Activated CD4-positive, alpha-beta T cell treated with anti-CD3 and anti-CD28 coated beads for 48 hours (primary cell): ENCODE measurements around the gene VPS13A.
"Not testable (repeated sequence)": the region's sequence is repeated elsewhere in the genome, so short reads cannot be mapped to it uniquely, and the experiment has no call there.

Source experiments
- DNase-seq: peaks from one replicate; pipeline ENCODE4 v3.0.0-alpha.2; 2020

VPS13A gene

DNA sequence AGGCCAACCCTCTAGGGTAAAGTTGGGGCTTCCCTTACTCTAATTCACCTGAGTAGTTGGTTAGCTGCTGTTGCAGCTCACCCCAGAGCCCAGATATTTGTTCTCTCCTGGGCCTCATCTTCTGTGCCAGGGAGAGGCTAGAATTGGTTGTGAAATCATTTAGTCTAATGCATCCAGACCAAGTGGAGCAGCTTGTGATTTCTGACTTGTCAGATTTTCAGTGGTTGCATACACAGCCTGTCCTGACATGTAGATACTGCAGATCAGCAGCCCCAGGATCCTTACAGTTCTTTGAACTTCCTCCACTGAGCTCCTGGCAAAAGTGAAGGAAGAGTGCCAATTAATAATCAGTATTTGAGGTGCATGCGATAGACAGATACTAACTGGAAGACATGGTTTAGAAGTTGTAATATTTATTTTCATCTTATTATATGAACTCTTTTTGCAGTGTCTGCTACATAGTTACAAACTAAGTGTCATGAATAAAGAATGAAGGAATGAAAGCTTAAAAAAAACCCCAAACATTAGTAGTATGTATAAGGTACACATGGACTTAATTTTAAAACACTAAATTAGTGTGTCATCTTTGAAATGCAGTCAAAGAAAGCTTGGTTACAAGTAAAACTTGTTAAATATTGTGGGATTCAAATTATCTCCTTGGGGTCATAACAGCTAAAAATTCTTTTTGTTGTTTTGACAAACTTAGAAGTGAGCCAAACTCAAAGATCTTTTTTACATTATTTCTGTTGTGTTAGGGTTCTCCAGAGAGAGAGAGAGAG, 128.5 kb downstream of the VPS13A start:
- no peak for DNase-seq

DNA sequence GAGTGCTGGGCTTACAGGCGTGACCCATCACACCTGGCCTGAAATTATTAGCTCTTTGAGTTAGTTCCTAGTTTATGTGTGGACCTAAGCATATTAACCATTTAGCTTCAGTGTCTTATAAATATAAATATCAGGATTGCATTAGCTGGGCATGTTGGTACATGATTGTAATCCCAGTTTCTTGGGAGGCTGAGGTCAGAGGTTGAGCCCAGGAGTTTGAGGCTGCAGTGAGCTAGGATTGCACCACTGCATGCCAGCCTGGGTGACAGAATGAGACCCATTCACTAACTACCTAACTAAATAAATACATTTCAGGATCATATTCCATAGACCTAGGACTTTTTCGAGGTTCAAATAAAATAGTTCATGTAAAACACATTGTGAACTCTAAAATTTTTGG, 129.8 kb downstream of the VPS13A start:
- DNase-seq = no peak

DNA sequence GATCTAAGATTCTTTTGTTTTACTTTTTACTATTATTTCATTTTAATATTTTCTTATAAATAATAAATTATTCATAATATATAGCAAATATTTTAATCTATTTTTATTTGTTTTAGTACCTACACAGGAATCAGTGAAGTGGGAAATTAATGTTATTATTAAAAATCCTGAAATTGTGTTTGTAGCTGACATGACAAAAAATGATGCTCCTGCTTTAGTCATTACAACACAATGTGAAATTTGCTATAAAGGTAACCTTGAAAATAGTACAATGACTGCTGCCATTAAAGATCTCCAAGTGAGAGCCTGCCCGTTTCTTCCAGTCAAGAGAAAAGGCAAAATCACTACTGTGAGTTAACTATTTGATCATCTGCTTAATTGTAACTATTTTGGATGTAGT, 138.7 kb downstream of the VPS13A start:
- no peak for DNase-seq

DNA sequence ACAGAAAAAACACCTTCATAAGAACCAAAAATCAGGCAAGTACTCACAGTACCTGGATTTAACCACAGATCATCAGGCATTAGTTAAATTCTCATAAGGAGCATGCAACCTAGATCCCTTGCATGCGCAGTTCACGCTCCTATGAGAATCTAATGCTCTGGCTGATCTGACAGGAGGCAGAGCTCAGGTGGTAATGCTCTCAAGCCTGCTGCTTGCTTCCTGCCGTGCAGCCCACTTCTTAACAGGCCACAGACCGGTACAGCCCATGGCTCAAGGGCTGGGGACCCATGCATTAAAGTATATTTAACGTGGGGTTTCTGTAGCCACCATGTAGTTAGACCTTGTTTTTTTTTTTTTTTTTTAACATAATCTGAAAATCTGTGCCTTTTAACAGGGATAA, 147.7 kb downstream of the VPS13A start:
- DNase-seq = no peak

- DNase-seq = no peak
Measured at GRCh38 chr9:77328102-77328501, 150.8 kb downstream of the VPS13A start.

DNA sequence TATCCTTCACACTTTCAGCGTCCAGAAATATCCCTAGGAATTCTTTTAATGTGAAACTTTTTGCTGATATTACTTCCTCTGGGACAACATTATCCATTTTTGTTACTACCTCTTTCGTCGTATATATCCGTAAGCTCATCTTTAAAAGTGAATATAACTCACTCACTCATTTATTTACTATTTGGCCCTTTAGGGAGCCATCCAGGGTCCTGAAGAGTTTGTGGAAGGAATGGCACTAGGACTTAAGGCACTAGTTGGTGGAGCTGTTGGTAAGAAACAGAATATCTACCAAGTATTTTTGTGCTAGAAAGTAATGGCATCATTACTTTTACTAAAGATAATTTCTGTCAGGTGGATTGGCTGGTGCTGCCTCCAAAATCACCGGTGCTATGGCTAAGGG, 192.7 kb downstream of the VPS13A start:
- DNase-seq = no peak

- DNase-seq = no peak
Measured at GRCh38 chr9:77374266-77374665, 196.9 kb downstream of the VPS13A start.

DNA sequence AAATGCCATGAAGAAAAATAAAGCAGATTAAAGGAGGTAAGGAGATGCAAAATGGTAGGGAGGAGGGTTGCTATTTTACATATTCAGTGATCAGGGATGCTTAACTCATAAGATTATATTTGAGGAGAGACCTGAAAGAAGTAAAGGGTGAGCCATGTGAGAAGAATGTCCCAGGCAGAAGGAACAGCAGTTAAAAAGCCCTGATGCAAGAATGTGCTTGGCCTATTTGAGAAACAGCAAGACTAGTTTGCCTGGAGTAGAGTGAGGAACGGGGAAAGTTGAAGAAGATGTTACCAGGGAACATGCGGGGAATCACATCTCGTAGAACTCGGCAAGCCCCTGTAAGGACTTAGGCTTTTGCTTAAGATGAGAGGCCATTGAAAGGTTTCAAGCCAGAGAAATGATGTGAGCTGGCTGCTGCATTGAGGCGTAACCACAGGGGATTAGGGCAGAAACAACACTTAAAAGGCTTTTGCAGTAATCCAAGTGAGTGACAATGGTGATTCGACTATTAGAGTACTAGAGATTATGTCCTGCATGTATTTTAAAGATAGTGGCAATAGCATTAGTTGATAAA, 198.7 kb downstream of the VPS13A start:
- no peak for DNase-seq

DNA sequence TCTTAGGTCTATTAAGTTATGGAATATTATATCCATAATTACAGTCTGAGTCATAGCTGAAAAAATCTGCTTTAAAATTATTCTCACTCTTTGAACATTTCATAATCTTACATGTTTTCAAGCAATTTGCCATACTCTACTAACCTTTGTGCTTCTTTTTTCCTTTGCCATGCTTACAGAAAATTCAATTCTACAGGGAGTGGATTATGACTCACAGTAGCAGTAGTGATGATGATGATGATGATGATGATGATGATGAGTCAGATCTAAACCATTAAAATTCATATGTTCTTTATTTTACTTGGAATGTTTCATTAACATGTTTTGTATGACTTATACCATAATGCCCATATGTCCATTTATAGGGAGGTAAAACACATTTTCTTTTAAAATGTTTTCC, 207.1 kb downstream of the VPS13A start:
- no peak for DNase-seq

GRCh38 chr9:77386187-77386586, 208.9 kb downstream of the VPS13A start:
- no peak for DNase-seq

DNA sequence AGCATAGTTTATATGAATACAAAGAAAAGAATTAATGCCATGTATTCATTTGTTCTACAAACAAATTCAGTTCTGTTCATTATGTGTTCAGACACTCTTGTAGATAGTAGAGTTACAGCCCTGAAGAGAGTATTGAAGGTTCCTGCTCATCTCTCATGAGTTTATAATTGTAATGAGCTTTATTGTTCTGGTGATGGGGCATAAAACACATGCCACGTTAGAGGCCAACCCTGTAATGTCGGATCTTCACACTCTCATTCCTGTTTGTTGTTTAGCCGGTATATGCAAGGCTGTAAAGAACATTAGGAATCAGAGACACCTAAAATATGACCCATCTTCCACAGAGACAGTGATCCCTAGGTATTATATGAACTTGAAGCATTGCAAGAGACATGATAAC, 214.5 kb downstream of the VPS13A start:
- DNase-seq = no peak

DNA sequence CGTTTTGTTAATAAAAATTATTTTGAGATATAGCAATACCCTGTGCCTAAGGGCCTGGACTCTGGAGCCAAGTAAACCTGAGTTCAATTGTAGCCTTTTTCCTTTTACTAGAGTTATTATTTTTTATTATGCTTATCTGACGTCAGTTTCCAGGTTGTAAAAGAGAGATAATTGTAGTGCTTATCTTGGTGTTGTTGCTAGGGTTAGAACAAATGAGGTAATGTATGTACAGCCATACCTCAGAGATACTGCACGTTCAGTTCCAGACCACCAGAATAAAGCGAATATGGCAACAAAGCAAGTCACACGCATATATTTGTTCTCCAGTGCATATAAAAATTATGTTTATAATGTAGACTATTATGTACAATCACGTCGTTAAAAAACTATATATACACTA, 215.0 kb downstream of the VPS13A start:
- DNase-seq = no peak

DNA sequence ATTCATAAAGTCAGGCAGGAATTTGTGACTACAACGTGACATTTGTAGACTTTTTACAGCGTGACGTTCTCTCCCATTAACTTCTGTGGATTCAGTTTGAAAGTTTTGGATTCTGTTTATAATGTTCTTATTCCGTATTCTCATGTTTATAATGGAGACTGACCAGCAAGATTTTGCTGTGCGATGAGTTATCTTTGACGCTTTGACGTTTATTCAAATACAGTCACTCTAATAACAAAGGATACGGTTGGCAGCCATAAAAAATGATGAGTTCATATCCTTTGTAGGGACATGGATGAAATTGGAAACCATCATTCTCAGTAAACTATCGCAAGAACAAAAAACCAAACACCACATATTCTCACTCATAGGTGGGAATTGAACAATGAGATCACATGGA, 221.2 kb downstream of the VPS13A start:
- DNase-seq = not testable (repeated sequence)

GRCh38 chr9:77399964-77400363, 222.6 kb downstream of the VPS13A start:
- DNase-seq = no peak

DNA sequence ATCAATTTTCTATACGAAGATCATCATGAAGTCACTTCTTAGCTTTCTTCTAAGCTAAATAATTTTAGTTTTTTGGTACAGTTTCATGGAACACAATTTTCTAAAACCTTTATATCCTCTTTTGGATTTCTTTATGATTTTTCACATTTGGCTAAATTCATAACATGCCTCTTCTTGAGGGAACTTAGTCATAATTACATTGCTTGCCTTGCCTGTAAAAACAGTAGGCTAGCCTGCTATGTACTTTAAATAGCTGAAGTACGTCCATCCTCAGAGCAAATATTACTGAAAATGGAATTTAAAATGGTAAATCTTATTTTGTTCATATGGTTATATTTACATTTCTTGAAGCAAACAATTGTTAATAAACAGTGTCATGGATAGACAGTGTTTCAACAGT, 225.0 kb downstream of the VPS13A start:
- DNase-seq = no peak

DNA sequence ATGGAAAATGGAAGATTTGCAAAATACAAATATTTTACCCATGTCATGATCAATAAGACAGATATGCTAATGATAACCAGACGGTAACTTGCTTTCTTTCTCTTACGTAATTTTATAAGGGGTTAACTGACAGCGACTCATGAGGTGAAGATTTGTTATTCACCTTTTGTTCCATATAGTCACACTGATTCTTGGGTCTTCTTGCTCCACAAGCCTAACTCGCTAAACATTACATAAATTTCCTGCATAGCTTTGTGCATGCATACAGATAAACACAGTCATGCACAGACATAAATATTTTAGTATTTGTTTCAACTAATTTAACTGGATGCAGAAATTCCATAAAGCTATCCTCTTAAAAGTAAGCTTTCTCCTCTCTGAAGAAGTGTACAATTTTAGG, 225.9 kb downstream of the VPS13A start:
- DNase-seq = no peak

DNA sequence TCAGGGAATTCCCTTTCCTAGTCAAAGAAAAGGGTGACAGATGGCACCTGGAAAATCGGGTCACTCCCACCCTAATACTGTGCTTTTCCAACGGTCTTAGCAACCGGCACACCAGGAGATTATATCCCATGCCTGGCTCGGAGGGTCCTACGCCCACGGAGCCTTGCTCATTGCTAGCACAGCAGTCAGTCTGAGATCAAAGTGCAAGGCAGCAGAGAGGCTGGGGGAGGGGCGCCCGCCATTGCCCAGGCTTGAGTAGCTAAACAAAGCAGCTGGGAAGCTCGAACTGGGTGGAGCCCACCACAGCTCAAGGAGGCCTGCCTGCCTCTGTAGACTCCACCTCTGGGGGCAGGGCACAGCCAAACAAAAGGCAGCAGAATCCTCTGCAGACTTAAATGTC, 231.2 kb downstream of the VPS13A start:
- not testable (repeated sequence) for DNase-seq

GRCh38 chr9:77417566-77417965, 240.2 kb downstream of the VPS13A start:
- DNase-seq = no peak

DNA sequence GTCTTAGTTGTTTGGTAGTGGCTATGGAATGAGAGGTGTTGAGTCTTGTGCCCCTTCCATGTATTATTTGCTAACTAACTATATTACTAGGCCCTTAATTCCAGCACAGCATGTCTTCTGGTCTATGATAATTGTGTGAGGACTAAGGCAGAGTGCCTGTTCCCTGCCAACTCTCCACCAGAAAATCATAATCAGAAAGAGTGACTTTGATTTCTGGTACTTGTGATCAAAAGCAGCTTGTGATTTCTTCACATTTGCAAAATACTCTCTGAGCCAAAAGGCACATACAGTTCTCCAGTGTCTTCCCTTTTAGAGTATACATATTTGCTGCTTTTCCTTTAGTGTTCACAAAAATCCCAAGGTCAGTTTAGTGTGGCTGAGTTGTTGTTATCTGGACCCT, 240.9 kb downstream of the VPS13A start:
- DNase-seq = no peak

DNA sequence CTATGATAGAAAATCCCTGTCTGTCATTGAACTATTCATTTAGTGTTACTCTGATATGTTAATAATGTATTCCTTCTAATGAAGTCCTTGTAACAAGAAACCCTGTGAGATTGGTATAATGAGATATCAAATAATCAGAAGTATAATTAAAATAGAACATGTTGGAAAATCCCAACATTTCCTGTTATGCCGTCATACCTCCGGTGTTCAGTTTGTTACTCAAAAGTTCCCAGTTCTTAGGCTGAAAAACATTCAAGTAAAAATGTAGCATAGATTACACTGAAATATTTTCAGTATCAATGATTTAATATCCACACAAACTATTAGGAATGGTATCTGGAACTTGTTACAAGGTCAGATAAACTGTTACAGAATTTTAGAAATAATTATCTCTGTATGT, 243.3 kb downstream of the VPS13A start:
- no peak for DNase-seq

DNA sequence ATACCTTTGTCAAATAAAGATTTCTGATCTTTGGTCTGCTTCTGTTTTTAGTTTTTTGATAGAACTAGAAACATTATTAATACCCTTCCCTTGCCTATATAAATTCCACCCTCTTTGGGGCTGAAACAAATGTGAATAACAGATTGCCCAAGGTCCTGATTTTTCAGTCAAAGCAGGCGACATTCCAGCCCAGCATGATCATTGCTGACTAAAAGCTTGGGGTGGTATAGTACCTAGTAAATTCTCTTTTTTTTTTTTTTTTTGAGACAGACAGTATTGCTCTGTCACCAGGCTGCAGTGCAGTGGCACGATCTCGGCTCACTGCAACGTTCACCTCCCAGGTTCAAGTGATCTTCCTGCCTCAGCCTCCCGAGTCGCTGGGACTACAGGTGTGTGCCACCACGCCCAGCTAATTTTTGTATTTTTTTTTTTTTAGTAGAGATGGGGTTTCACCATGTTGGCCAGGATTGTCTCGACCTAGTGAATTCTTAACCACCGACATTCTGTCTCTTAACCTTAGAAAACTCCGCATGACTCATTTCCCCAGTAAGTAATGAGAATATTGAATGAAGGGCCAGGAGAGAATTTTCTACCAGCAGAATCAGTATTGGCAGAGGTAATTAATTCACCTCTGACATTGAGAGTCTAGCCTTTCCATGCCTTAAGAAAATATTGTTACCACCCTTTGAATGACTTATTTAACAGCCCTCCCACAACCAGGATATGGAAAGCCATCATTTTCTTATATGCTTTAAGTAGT, 244.4 kb downstream of the VPS13A start:
- DNase-seq = no peak

DNA sequence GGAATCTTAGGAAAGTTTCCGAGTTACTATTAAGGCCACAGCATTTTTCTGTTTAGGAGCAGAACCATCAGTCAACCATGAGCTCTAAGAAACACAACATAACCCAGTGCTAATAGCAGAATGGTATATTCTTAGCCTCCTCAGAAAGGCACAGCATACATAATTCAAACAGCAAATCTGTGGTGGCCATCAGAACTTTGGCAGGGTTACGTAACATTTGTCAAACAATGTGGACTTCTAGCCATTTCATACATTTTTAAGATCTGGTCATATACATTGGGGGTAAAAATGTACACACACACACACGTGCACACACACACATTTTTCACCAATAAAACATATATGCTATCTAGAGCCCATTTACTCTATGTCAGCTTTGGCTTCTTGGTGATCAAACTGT, 245.6 kb downstream of the VPS13A start:
- DNase-seq = no peak

DNA sequence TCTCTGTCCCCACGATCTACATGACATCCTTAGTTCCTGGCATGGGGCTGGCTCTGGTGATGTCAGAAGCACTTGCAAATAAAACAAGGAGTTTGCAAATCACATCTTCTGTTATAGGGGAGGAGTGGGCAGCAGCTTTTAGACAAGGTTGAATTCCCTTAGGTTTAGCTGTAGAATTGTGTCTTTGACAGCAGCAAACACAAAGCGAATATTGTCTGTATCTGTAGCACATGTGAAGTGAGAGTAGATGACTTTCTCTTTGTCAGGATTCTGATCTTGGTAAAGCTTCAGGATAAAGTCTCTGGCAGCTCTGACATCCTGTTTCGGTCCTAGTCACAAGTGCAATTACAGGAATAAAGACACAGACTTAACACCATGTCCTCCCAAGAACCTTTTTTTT, 246.5 kb downstream of the VPS13A start:
- DNase-seq = no peak

GRCh38 chr9:77424993-77425392, 247.7 kb downstream of the VPS13A start:
- DNase-seq = no peak
